GM21526 (cell line): ENCODE results near the gene UNC93A.

ENCODE experiments used
- ATAC-seq: cut with Tn5 transposase; IDR thresholded peaks from one replicate; pipeline ENCODE4 v1.9.1; 2021; ENCODE audit warnings: moderate library complexity; ENCODE audit not compliant: unreplicated experiment, low FRiP score

Gene UNC93A

GRCh38 chr6:167292301-167293087 is 1.4 kb downstream of the UNC93A start:
- ATAC-seq: no peak

- ATAC-seq: no peak
These were observed 2.0 kb downstream of the UNC93A start for GRCh38 chr6:167293088-167293589.

- ATAC-seq: no peak
These were observed 2.5 kb downstream of the UNC93A start for GRCh38 chr6:167293590-167294091.

- no peak for ATAC-seq
These were observed 3.1 kb downstream of the UNC93A start for GRCh38 chr6:167294241-167294640.

- no peak for ATAC-seq
These were observed 3.8 kb downstream of the UNC93A start for GRCh38 chr6:167294651-167295494.

- ATAC-seq: no peak
These were observed 4.6 kb downstream of the UNC93A start for GRCh38 chr6:167295495-167296292.

- no peak for ATAC-seq
These were observed 5.2 kb downstream of the UNC93A start for GRCh38 chr6:167296293-167296690.

- ATAC-seq: no peak
These were observed 5.8 kb downstream of the UNC93A start for GRCh38 chr6:167296902-167297301.

GRCh38 chr6:167298127-167298526 is 7.0 kb downstream of the UNC93A start:
- ATAC-seq: no peak

GRCh38 chr6:167299641-167300308 is 8.7 kb downstream of the UNC93A start:
- ATAC-seq: no peak

- ATAC-seq: no peak
These were observed 10.0 kb downstream of the UNC93A start for GRCh38 chr6:167300902-167301777.

GRCh38 chr6:167302074-167302473 is 11.0 kb downstream of the UNC93A start:
- no peak for ATAC-seq

GRCh38 chr6:167302796-167303195 is 11.7 kb downstream of the UNC93A start:
- ATAC-seq: no peak

GRCh38 chr6:167303675-167304625 is 12.8 kb downstream of the UNC93A start:
- ATAC-seq: no peak

GRCh38 chr6:167304912-167305311 is 13.8 kb downstream of the UNC93A start:
- ATAC-seq: no peak

GRCh38 chr6:167305796-167306195 is 14.7 kb downstream of the UNC93A start:
- no peak for ATAC-seq

GRCh38 chr6:167306401-167306998 is 15.4 kb downstream of the UNC93A start:
- no peak for ATAC-seq
